K562 (cell line): ENCODE data around the gene ELMO1. TPM values are rescaled to one million over a fixed set of nuclear protein-coding genes. Genes with fewer than 3 reads are reported as not detected.

Source experiments
- ARID3B ChIP-seq: fragments of 250-450 bp; sonication (Bioruptor Pico); IDR thresholded peaks from 2 replicates; pipeline ENCODE4 v1.4.0; 2020; ENCODE audit warnings: borderline replicate concordance
- FOXM1 ChIP-seq, 2 experiments: fragments of 450-650 bp in 1 of 2; sonication (generic) in 1 of 2; formaldehyde crosslinking in 1 of 2; IDR thresholded peaks; 2 replicates each; pipeline versions ENCODE4 v1.6.1 to v1.9.0; 2017 to 2022; ENCODE audit warnings: low read depth in 2 of 2, mild to moderate bottlenecking in 2 of 2, missing genetic modification reagents in 1 of 2, moderate library complexity in 1 of 2
- IRF2 ChIP-seq: sonication (generic); formaldehyde crosslinking; IDR thresholded peaks from 2 replicates; pipeline ENCODE4 v1.8.1; 2022; ENCODE audit warnings: mild to moderate bottlenecking, missing genetic modification reagents
- PCBP2 ChIP-seq: fragments of 200-400 bp; formaldehyde crosslinking; IDR thresholded peaks from 2 replicates; pipeline ENCODE4 v1.6.1; 2018; ENCODE audit warnings: low read length, low read depth, mild to moderate bottlenecking, moderate library complexity; ENCODE audit not compliant: poor library complexity, severe bottlenecking
- ZBTB40 ChIP-seq, 2 experiments: fragments of 450-650 bp in 1 of 2; sonication (generic) in 1 of 2; formaldehyde crosslinking in 1 of 2; IDR thresholded peaks; 2 replicates each; pipeline versions ENCODE4 v1.7.1 to v1.9.0; 2016 to 2022; ENCODE audit warnings: inconsistent platforms in 1 of 2, mild to moderate bottlenecking in 1 of 2, missing genetic modification reagents in 1 of 2
- ZNF551 ChIP-seq: fragments of 250-450 bp; sonication (Bioruptor Pico); IDR thresholded peaks from 2 replicates; pipeline ENCODE4 v1.5.0; 2021; ENCODE audit warnings: mild to moderate bottlenecking, moderate library complexity
- polyA plus RNA-seq, 8 experiments: library from polyadenylated mRNA; depleted of rRNA in 4 of 8; stranded (reverse) in 5 of 8; unstranded in 3 of 8; fragments of >200 nt; fragmentation: Nextera tagmentation in 2 of 8; fragmentation: Illumina TruSeq in 1 of 8; extraction: Ambion mirVana in 2 of 8; extraction: Trizol in 1 of 8; gene quantifications; 2 replicates each; pipeline versions ENCODE4 v1.2.1 to v1.2.3, GENCODE V29; 2011 to 2014; ENCODE audit warnings: inconsistent platforms in 1 of 8, missing spikeins in 1 of 8
- total RNA-seq, 7 experiments: library from RNA; depleted of rRNA in 6 of 7; stranded (reverse); fragments of >200 nt in 6 of 7; fragmentation: Illumina TruSeq in 2 of 7; extraction: Trizol in 2 of 7; gene quantifications; 2 replicates each; pipeline versions ENCODE4 v1.2.1 to v1.2.3, GENCODE V29; 2011 to 2021; ENCODE audit warnings: low replicate concordance in 1 of 7

The ELMO1 gene
- total and polyA plus RNA-seq, 9 of the 15 experiments (the other 6 are each of a cell fraction or from before 2014, with no cell fraction given): 0.36 to 7.2 (median 3.6) TPM

GRCh38 chr7:37265876-37266275 is 182.8 kb downstream of the ELMO1 start (continued):
- TF ChIP-seq ZBTB40 (IDR thresholded peaks at IDR 0.05) (no peak), ZBTB40 (CRISPR knock-in tag; IDR thresholded peaks at IDR 0.05) (no peak), ZNF551 (CRISPR knock-in tag) (no peak), FOXM1 (IDR thresholded peaks at IDR 0.05; ENCODE audit: low read depth) (no peak), FOXM1 (CRISPR knock-in tag; IDR thresholded peaks at IDR 0.05; ENCODE audit: low read depth) (no peak), ARID3B (no peak), IRF2 (CRISPR knock-in tag) (no peak), PCBP2 (no peak)
